NCI-H1436 treated with DMSO at 0.1 percent for 48 hours (cell line): ENCODE measurements around the gene SPRN.
"Not testable (repeated sequence)": the region's sequence is repeated elsewhere in the genome, so short reads cannot be mapped to it uniquely, and the experiment has no call there.

Experiments
- DNase-seq: peaks from one replicate; lab custom pipeline; 2025; lab: John Stamatoyannopoulos, UW

SPRN gene, protein sequence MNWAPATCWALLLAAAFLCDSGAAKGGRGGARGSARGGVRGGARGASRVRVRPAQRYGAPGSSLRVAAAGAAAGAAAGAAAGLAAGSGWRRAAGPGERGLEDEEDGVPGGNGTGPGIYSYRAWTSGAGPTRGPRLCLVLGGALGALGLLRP

DNA sequence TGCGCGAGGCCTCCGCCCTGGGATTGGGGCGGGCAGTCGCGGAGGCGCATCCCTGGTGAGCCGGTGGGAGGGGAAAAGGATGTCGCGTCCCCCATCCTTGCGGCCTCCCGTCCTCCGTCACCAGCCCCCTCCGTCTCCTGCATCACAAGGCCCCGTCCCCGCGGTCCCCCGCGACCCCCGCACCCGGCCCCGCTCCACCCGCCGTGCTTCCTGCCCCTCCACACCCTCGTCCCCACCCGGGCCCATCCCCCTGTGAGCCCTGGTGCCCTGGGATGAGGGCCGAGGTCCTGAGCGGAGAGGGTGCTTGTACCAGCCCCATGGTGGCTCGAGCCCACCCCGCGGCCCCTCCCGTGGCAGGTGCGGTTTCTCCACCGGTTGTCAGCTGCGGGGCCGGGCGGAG lies at the start of gene SPRN:
Gene SPRN (minus strand): TSS at position 25 of the 400 bp plus-strand sequence. CDS start 944 bp downstream, outside the sequence.
- not testable (repeated sequence) for DNase-seq

GRCh38 chr10:133474027-133474426 lies 49.6 kb upstream of the SPRN start:
- no peak for DNase-seq

GRCh38 chr10:133473270-133473669 lies 48.8 kb upstream of the SPRN start:
- no peak for DNase-seq

DNA sequence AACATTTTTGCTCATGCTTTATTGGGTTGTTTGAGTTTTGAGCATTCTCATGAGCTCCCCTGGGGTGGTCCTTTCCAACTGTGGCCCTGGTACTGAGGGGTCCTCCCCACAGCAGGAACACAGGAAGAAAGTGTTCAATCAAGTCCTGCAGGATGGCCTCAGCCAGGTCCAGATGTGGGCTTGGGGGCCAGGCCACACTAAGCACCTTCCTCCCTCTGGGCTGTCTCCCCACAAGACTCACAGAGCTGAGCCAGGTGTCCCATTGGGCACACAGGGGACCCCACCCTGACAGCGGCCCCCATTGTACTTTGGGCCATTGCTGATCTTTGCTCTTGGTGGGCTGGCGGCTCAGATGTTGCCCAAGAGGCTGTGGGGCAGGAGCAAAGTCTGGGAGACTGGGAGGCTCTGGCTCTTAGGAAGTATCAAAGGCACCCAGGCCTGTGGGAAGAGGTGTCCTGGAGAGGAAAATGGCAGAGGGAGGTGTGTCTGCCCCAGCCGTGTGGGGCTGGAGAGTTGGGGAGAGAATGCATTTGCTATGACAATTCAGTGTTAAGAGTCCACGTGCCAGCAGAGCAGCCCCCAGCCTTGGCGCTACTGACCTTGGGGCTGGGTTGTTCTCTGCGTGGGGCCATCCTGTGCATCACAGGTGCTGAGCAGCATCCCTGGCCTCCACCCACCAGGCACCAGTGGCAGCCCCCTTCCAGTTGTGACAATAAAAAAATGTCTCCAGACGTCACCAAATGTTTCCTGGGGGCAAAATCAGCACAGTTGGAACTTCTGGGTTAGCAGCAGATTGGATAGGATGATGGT lies 47.1 kb upstream of the SPRN start:
- no peak for DNase-seq

- not testable (repeated sequence) for DNase-seq
Measured at GRCh38 chr10:133469205-133469604, 44.8 kb upstream of the SPRN start.

DNA sequence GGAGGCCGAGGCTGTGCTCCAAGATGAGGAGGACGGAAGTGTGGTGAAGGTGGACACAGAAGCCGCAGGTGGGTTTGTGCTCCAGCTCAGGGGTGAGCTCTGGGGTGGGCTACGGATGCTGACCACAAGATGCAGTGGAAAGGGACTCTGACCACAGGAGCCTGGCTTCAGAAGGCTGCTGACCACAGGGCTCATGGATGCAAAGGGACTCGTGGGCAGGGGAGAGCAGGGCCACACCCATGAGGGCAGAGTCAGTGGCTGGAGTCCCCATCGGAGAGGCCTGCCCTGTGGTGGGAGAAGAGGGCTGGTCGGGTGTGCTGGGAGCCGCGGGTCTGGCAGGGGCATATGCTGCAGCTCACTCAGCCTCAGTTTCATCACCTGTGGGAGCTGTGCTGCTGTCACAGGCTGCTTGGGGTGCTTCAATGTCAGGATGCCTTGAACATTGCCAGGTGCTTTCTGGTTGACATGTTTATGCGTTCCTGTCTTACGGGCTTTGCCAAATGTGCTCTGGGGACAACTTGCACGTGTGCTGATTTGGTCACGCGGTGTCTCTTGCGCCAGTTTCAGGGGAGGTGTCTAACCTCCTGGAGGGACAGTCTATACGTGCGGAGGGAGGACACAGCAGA lies 43.0 kb upstream of the SPRN start:
- DNase-seq: no peak

DNA sequence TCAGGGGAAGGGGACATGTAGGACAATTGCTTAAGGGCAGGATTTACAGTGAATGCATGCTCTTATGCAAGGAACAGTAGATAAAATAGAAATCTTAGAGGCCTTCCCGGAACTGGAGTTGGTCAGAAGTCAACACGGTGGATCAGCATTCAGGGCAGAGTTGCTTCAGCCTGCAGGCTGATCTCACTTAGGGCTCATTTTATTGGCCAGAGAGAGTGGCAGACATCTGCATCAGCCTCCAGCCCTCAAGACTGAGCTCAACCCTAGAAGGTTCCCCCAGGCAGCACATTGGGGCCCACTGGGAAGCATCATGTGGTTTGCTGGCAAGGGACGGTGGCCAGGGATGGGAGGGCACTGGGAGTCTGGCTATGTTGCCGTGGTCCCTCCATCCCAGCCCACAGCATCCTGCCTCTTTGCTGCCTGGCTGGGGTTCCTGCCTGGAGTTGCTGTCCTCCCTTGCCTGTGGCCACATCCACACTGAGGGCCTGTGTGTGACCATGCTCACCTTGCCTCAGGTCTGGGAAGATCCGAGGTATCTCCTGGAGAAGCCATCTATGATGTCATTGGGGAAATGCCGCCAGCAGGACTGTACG lies 42.4 kb upstream of the SPRN start:
- no peak for DNase-seq

GRCh38 chr10:133465950-133466474 lies 41.6 kb upstream of the SPRN start:
- no peak for DNase-seq

- DNase-seq: no peak
Measured at GRCh38 chr10:133465191-133465949, 40.9 kb upstream of the SPRN start.

DNA sequence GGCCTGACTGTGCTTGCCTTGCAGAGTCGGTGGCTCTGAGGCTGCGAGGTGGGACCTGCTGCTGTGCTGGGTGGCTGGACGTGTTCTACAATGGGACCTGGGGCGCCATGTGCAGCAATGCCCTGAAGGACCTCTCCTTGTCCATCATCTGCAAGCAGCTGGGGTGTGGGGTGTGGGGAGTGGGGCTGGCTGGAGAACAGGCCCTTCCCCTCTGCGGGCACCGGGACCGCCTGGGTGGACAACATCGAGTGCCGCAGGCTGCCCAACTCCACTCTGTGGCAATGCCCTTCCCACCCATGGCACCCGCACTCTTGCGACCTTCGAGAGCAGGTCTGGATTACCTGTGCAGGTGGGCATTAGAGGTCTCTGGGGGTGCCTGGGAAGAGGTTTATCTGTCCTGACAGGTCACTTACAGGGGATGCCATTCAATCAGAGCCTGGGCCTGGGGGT lies 40.2 kb upstream of the SPRN start:
- DNase-seq: no peak

DNA sequence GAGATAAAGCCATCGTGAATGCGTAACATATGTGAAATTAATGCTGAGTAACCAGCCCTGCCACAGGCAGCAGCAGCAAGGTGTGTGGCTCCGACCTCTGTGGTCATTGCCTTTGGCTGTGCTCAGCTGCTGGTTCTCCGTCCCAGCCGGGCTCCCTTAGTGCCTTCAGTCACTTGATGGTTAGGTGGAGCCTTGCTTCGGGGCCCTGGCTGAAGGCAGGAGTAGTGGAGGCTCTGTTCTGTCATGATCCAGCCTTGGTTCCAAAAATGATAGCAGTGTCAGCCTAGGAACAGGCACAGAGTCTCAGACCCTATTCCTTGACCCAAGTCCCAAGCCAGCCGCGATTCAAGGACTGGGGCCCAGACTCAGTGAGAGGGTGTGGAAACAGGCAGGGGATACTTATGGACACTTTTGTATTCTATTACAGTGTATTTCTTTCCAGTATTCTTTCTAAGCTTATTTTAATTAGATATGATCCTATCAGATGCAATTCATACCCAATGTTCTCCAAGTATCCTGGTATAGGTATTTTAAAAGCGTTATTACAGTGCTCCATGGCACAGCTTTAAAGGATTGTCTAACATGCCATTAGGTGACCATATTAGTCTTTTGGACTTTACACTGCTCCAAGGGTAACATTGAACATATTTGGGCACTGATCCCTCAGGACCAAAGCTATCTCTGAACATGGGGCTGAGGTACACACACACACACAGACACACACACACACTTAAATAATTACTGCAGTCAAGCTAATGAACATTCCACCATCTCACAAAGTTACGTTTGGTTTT lies 38.3 kb upstream of the SPRN start:
- no peak for DNase-seq

GRCh38 chr10:133461841-133462240 lies 37.4 kb upstream of the SPRN start:
- no peak for DNase-seq

GRCh38 chr10:133461027-133461426 lies 36.6 kb upstream of the SPRN start:
- no peak for DNase-seq

GRCh38 chr10:133460208-133460769 lies 35.9 kb upstream of the SPRN start:
- no peak for DNase-seq

DNA sequence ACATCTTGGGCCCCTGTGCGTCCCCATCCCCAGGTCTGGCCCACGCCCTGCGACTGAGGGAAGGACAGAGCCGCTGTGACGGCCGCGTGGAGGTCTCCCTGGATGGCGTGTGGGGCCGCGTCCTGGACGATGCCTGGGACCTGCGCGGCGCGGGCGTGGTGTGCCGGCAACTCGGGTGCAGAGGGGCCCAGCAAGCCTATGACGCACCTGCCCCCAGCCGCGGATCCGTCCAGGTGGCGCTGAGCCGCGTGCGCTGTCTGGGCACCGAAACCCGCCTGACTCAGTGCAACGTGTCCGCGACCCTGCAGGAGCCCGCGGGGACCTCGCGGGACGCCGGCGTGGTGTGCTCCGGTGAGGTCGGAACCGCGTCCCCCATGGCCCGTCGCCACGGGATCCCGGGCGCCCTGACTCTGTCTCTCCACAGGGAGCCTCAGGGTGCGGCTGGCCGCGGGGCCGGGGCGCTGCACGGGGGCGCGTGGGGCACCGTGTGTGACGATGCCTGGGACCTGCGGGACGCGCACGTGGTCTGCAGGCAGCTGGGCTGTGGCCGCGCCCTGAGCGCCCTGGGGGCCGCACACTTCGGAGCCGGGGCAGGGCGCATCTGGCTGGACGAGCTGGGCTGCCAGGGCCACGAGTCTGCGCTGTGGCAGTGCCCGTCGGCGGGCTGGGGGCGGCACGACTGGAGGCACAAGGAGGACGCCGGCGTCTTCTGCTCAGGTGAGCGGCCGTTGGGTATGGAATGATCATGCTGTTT lies 35.2 kb upstream of the SPRN start:
- DNase-seq: no peak

DNA sequence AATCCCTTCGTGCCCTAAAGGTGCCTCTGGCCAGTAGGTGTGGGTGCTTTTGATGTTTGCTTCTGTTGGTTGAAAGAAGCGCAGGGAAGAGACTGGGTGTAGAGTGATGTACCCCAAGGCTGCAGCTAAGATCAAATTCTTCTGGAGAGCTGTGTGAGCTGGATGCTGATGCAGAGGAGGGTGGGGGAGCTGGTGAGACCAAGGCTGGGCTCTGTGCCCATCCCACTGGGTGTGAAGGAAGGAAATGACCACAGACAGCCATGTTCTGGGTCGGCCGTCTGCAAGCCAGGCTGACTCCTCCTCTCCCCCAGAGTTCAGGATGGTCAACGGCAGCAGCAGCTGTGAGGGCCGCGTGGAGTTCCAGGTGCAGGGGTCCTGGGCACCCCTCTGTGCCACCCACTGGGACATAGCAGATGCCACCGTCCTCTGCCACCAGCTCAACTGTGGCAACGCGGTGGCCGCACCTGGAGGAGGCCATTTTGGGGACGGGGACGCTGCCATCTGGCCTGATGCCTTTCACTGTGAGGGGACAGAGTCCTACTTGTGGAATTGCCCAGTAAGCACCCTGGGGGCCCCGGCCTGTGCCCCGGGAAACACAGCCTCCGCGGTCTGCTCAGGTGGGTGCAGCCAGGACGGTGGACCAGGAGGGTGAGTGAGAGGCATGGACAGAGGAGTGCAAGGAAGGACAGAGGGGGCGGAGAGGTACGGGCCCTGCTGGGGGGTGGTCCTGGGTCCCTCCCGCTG lies 34.5 kb upstream of the SPRN start:
- no peak for DNase-seq

DNA sequence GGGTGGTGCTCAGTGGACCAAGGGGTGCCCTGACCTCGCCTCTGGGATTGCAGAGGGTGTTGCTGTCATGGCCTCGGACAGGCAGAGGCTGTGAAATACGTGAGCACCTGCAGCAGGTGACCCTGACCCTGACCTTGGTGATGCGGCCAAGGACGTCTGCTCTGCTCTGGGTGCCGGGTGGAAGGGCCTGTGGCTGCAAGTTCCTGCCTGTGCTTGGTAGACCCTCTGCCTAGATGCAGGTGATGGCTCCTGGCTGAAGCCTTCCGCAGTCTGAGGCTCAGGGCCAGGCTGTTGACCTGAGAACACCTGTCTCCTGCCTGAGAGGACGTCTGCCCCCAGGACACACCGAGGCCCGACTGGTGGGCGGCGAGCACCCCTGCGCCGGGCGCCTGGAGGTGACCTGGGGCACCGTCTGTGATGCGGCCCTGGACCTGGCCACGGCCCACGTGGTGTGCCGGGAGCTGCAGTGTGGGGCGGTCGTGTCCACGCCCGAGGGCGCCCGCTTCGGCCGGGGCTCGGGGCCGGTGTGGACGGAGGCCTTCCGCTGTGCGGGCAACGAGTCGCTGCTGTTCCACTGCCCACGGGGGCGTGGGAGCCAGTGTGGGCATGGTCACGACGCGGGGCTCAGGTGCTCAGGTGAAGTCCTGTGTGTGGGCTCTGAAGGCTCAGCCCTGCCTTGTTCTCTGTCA lies 33.7 kb upstream of the SPRN start:
- DNase-seq: no peak

GRCh38 chr10:133457100-133457841 lies 32.8 kb upstream of the SPRN start:
- no peak for DNase-seq
